Stimulated activated CD8-positive, alpha-beta memory T cell treated with anti-CD3 and anti-CD28 coated beads, Interleukin-12 subunit alpha, Interleukin-12 subunit beta, amount 100 ng/mL, for 24 hours (primary cell): ENCODE data around the gene CTNNA1.
"Not testable (repeated sequence)": the region's sequence is repeated elsewhere in the genome, so short reads cannot be mapped to it uniquely, and the experiment has no call there.

Experiments
- DNase-seq: peaks from one replicate; pipeline ENCODE4 v3.0.0-alpha.2; 2020; ENCODE audit errors: extremely low read depth

Gene CTNNA1

DNA sequence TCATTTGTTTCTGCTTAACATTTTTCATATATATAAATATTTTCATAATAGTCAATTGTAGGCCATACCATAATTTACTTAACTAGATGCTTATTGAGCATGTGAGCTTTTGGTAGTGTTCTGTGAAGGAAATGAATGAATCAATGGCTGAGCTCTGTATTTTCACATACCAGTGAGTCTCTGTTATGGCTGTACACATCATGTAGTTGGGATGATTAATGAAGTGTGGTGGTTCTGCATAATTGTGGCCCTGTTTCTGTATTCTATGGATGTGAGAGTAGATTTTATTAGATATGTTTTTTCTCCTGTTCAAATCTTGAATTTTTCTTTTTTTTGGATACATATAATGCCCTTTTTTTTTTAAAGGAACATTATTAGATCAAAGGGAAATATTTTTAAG lies 56.2 kb downstream of the CTNNA1 start:
- DNase-seq = no peak

DNA sequence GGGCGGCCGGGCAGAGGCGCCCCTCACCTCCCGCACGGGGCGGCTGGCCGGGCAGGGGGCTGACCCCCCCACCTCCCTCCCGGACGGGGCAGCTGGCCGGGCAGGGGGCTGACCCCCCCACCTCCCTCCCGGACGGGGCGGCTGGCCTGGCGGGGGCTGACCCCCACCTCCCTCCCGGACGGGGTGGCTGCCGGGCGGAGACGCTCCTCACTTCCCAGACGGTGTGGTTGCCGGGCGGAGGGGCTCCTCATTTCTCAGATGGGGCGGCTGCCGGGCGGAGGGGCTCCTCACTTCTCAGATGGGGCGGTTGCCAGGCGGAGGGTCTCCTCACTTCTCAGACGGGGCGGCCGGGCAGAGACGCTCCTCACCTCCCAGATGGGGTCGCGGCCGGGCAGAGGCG lies 57.6 kb downstream of the CTNNA1 start:
- DNase-seq = not testable (repeated sequence)

DNA sequence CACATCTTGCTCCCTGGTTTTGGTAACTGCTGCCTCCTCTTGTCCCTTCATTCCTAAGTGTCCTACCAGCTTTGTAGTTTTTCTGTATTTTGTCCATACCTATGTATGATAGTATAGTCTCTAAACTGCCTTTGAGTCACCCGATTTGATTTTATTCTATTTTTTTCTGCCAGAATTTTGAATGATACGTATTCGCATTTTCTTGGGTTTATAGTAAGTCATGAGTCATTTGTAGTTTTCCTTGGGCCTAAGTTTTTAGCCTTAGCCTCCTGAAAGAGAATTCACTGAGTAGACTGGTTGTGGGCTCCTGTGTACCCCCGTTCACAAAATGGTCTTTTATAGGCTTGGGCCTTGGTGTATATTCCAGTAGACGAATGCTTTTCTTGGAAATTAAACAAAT lies 62.3 kb downstream of the CTNNA1 start:
- DNase-seq = no peak

DNA sequence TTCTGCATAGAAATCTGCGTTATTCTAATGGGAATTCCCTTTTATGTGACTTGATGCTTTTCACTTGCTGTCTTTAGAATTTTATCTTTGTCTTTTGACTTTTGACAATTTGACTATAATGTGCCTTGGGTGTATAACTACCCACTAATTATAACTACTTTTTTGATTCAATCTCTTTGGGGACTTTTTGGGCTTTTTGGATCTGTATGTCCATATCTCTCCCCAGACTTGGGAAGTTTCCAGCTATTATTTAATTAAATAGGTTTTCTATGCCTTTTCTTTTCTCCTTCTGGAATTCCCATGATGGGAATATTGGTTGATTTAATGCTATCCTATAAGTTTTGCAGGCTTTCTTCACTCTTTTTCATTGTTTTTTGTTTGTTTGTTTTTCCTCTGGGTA lies 64.0 kb downstream of the CTNNA1 start:
- no peak for DNase-seq

DNA sequence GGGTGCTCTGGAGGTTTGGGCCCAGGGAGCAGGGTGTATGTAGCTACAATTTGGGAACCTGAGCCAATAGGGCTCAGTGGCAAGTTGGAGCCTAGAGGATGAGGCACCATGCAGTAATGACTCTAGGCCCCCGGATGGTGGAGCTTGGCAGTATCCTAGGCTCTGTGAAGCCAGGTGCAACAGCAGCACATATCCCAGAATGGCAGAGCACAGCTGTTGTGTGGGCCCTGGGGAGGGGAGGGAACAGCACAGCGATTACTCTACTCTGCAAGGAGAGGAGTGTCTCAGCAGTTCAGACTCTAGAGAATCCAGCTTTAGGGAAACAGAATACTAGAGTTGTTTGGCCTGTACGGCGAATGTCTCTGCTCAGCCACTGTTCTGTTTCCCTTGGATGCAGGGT lies 65.9 kb downstream of the CTNNA1 start:
- DNase-seq = no peak

DNA sequence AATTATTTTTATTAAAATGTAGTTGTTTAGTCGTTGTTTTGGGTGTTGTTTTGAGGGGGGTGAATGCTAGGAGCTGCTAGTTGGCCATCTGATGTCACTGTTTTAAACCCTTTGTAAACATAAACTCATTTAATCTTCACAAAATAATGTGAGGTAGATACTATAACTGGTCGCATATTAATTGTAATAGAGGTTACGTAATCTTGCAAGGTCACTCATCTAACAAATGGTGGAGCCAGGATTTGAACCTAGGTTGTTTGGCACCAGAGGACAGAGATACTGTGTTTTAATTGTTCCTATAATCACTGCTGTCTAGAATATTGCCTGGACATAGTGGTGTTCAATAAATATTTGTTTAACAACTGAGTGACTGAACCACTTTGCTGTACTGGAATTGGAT lies 67.5 kb downstream of the CTNNA1 start:
- no peak for DNase-seq

DNA sequence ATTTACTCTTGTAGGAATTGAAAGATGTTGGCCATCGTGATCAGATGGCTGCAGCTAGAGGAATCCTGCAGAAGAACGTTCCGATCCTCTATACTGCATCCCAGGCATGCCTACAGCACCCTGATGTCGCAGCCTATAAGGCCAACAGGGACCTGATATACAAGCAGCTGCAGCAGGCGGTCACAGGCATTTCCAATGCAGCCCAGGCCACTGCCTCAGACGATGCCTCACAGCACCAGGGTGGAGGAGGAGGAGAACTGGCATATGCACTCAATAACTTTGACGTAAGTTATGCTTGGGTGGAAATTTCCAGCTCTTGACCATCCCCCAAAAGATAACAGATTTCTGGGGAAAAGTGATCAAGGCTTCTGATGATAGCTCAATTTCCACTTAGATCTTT lies 71.3 kb downstream of the CTNNA1 start:
- DNase-seq = no peak

DNA sequence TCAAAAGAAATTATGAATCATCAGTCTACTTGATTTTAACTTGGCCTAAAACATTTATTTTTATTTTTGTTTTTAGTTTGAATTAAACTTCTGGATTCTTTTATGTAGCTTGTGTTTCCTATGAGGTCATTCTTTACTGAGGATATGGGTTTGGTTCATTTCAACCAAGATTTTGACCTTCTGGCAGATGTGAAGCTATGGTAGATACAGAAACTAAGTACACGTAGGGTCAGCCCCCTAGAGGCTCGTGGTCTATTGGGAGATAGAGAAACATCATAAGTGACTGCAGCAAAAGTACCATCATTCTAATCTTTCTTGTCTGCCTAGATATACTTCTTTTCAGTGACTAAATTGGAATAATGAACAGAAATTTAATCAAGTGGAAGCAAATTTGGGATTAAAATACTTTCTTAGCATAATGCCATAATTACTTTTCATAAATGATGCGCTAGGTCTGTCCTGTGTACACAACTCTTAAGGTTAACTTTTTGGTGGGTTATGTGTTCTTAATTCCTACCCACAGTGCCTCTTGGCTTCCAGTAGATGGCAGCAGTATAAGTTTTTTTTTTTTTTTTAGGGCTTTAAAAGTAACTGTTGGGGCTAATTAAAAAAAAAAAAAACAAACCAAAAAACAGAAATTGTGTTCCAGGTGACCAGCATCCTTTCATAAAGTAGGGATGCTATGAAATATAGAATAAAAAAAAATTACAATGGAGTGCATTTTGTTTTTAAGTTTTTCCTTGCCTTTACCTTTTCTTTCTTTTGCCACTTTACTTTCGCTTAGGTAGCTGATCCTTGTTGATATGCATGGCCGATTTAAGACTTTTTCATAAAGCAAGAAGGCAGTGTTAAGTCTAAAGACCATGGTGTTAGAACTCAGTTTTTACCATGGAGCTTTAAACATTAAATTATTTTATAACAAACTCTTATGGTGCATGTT lies 72.0 kb downstream of the CTNNA1 start:
- DNase-seq = no peak

DNA sequence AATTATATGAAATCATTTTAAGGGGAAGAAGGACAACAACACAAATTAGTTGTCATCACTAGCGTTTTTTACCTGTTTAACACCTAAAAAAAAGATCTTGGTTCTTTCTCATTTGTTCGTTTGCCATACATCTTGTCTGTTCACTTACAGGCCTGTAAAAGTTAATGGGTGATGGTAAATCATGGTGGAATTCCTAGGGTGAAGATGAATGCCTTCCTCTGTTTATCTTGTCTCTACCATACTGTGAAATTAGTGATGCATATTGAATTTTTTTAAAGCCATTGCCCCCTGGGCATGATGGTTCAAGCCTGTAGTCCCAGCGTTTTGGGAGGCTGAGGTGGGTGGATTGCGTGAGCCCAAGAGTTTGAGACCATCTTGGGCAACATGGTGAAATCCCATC lies 75.3 kb downstream of the CTNNA1 start:
- no peak for DNase-seq

DNA sequence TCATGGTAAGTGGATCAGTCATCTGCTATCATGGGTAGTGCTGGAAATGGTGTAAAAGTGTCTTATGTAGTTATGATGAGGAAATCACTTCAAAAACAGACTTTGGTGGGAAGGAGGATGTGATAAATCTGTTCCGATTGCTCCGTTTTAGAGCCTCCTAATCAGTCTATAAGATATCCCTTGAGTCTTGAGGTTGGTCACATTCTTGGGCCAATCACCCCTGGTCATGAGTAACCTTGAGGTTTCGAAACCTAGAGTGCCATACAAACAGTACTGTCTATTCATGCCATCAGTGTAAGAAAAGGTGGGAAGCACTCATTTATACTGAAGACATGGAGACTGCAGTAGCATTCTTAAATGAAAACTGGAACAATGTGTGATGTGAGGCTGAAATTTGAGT lies 76.1 kb downstream of the CTNNA1 start:
- DNase-seq = no peak

DNA sequence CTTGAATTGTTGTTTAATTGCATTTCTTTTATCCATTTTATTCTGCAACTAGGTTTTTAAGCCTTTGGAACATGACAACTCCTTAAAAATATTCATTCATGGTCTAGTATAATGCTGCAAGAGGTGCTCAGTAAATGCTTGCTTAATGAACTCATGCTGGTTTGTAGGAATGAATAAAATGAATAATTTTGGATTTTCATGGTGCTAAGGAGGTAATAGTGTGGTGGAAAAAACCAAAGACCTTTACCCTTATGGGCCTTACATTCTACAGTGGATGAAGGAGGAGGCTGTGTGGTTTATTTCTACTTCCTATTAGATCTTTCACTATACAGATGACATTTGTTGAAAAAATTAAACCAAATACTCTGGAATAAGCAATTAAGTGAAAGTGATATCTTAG lies 78.5 kb downstream of the CTNNA1 start:
- DNase-seq = no peak

DNA sequence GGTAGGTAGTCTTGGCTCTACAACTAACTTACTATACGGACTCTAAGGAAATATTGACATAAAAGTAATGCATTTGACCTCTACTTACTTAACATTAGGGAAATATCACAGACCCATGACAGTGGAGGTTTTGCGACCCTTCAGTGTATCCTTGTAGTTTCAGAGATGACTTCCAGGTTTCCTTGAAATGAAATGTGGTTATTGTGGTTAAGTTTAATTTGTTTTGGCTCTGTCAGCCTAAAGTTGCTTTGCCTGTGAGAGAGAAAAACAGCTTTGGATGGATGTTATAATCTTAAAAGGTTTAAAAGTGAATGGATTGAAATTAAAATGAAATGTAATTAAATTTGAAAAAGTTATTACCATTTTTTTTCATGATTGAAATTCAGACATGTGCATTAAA lies 79.0 kb downstream of the CTNNA1 start:
- DNase-seq = no peak

DNA sequence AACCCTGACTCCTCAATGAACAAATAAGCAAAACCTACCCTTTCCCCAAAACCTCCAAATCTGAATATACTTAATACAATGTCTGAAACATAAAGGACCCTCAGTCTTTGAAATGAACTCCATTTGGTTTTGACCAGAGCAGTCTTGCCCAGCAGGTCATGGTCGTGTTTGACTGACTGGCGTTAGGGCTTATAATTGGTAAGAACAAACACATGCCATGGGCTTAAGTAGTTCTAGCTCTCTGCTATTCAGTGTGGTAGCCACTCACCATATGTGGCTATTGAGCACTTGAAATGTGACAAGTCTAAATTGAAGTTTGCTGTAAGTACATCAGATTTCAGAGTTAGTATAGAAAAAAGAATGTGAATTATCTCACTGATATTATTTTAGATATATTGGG lies 79.9 kb downstream of the CTNNA1 start:
- no peak for DNase-seq

DNA sequence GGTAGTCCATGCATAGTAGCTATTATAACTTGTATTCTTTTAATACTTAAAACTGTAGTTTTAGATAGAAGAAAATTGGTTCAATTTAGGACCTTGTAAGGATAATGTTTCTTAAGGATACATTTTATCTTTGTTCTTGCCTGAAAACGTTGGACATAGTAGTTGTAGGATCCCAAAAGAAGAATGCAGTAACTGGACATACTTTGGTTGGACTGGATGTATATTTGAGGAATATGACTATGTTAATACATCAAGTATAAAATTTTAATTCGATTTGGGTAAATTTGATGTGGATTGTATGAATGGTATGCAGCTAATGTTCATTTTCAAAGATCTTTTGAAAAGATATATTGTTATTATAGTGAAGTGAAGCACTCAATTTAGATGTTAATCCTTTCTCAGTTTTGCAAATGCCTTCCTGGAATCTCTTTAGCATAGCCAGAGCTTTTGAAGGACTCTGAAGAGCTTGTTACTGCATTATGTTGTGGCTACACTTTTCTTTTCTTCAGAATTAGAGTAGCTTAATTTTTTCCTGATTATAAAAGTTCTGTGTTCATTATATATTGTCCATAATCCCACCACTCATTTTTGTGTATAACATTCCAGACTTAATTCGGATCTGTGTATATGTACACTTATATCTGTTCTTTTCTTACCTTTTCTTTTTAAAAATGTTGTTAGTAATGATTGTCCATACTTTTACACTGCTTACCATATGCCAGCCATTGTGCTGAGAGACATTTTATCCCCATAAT lies 80.7 kb downstream of the CTNNA1 start:
- DNase-seq = no peak

DNA sequence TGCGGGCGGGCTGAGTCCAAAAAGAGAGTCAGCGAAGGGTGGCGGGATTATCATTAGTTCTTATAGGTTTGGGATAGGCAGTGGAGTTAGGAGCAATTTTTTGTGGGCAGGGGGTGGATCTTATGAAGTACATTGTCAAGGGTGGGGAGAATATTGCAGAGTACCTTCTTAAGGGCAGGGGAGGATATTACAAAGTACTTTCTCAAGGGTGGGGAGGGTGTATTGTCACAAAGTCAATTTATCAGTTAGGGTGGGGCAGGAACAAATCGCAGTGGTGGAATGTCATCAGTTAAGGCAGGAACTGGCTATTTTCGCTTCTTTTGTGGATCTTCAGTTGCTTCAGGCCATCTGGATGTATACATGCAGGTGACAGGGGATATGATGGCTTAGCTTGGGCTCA lies 81.6 kb downstream of the CTNNA1 start:
- not testable (repeated sequence) for DNase-seq

DNA sequence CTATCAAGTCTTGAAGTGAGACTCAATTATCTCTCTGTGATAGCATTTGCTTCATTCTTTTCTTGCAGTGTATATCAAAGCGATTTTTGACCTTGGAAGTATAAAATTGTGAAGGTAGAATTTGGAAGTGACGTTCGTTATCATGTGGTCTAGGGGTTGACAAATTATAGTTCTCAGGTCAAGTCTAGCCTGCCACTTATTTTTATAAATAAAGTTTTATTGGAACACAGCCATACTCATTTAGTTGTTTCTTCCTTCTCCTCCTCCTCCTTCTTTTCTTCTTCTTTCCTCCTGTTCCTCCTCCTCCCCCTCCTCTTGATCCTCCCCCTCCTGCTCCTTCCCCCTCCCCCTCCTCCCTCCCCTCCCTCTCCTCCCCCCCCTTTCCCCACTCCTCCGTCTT lies 83.9 kb downstream of the CTNNA1 start:
- no peak for DNase-seq

DNA sequence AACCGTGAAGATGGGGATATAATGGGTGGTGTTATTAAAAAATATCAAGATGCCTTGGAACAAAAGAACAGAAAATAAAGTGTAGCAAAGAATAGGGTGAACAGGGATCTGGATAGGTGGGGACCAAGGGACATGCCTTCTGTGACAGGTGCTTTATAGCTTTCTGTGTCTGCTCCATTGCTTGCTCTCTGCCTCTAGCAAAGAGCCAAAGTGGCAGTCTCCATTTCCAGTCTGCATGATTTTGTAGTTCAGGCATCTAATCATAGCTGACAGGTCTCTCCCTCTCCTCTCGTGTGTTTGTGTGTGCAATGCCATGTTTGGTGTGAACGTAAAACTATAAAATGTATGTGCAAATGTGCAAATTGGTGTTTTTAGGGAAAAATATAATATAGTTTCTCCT lies 86.9 kb downstream of the CTNNA1 start:
- DNase-seq = no peak

DNA sequence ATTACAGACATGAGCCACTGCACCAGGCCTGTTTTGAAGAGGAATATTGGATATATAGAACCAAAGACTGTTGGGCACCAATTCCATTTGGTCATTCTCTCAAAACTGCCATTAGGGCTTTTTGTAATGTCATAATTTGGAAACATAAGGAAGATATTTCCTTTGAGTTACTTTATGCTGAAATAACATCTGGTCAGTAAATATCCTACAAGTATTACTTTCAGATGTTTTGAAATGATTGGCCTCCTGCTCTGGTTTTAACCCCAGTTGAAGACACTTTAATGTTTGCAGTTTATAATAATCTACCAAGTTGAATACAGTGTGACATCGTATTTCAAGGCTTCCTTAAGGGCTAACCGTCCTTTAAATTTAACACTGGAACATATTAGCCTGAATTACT lies 88.3 kb downstream of the CTNNA1 start:
- DNase-seq = no peak

DNA sequence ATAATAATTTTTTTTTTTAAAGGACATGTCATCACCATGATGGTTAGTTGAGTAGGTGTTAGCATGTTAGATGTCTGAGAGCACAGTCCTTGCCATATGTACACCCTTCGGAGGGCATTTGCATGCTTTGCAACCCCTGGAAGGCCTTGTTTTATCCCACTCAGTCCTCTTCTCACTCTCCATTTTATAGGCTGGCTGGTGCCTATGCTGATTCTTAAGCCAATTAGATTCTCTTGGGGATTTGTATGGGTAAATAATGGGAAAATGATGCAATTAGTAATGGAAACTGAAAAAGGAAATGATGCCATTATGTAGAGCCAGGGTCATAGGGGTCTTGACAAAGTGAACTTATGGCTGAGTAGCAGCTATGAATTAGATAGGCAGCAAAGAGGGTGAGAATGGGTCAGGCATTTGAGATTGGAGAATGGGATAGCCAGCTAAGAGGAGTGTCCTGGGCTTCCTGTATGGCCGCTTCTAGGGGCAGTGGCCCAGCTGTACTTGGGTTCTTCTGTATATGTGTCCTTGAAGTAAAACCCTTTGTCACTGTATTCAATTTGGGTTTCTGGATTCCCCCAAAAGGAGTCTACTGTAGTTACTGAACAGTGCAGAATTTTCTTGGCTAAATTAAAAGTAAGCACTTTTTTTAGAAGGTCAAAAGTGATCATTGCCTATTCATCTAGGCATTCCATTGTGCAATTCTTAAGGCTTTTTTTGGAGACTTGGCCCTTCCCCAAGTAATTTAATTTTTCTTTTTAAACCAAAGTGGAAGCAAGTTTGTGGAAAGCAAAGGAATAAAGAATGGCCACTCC lies 90.3 kb downstream of the CTNNA1 start:
- DNase-seq = no peak

DNA sequence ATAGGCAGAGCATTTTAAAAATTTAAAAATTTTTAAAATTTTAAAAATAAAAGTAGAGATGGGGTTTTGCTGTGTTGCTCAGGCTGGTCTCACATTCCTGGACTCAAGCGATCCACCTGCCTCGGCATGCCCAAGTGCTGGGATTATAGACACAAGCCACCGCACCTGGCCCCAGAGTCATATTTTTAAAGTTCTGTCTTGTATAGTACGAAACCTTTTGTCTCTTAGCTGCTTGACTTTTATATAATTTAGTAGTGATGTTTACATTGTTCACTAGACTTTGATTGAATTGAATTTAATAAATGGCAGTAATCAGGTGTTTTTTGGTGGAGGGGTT lies 90.9 kb downstream of the CTNNA1 start:
- no peak for DNase-seq

DNA sequence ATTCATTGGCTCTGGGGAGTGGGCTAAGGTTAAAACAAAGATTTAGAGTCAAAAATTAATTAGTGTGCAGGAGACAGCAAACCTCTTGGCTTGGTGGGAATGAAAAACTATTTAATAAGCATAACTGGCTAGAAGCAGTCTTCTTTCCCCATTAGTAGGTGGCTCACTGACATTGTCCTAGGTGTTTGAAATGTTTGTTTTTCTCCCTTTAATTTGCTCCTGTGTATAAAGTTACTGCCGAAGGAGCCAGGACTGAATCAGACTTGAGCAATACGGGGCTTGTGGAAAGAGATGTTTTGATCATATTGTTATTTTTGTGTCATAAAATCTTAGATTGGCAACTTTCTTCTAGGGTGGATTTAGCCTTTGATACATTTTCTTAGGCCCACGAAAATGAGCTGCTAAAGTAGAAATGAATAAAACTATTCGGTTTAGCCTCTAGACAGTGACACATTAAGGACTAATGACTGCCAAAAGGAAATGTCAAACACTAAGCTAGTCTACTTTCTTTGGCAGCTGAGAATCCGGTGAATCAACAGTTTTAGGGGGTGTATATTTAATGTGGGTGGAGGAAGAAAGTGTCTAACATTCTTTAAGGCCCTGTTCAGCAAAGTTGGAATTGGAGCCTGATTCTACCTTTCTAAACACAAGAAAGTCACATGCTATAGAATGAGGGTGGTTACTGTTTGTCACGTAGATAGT lies 91.7 kb downstream of the CTNNA1 start:
- no peak for DNase-seq

DNA sequence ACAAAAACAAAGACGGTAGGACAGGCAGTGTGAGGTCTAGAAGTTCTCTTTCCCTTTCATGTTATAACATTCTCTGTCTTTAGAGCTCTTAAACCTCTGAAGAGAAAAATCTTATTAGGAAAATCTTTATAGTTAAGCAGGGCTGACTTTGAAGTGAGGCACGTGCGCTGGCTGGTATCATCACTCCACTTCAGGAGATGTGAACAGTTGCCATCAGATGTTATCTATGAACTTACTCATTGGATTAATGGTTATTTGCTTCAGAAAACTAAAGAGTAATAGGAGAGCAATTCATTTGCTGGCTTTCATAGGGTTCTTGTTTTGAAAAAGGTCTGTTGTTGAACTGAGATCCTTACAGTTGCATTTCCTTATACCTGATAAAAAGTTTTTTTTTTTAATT lies 96.2 kb downstream of the CTNNA1 start:
- DNase-seq = no peak
